Lower lobe of right lung (tissue), 2 donors: ENCODE data around the gene ENTHD1. TPM values are rescaled to one million over a fixed set of nuclear protein-coding genes. Genes with fewer than 3 reads are reported as not detected.

Experiments used
- ATAC-seq, 2 donors: fragments of 200-7000 bp; cut with Tn5 transposase; one replicate each; pipeline ENCODE4 v1.9.1; 2020 to 2022; ENCODE audit warnings: mild to moderate bottlenecking in 2 of 2, moderate library complexity in 2 of 2
- DNase-seq: peaks from one replicate; pipeline ENCODE4 v3.0.0-alpha.2; 2020
- H3K27ac ChIP-seq: fragments of 200-600 bp; one replicate; pipeline ENCODE4 v1.8.0; 2022
- H3K27me3 ChIP-seq: fragments of 200-600 bp; one replicate; pipeline ENCODE4 v1.8.0; 2022; ENCODE audit warnings: low read depth
- H3K36me3 ChIP-seq: fragments of 200-600 bp; one replicate; pipeline ENCODE4 v1.8.0; 2022; ENCODE audit warnings: mild to moderate bottlenecking
- H3K4me1 ChIP-seq: fragments of 200-600 bp; one replicate; pipeline ENCODE4 v1.8.0; 2022
- H3K4me3 ChIP-seq: fragments of 200-600 bp; one replicate; pipeline ENCODE4 v1.8.0; 2022; ENCODE audit warnings: mild to moderate bottlenecking
- H3K9me3 ChIP-seq: fragments of 200-600 bp; one replicate; pipeline ENCODE4 v1.8.0; 2022
- intact Hi-C: fragments of 100-400 bp; cut with DNase I; formaldehyde crosslinking; loops from one replicate; pipeline ENCODE4 v1.11.0; 2022
- total RNA-seq: library from RNA; stranded (reverse); fragmentation: NEBNext Ultra II Directional; extraction: Animal tissue kit (Norgen Biotek cat#: 25700); gene quantifications from one replicate; pipeline ENCODE4 v1.2.1, GENCODE V29; 2021
- TF ChIP-seq, protein P1 (sequence below): fragments of 200-600 bp; IDR thresholded peaks from one replicate; pipeline ENCODE4 v1.8.0; 2022; ENCODE audit warnings: antibody characterized with exemption, mild to moderate bottlenecking
- donor health status: DM: no; HTN: yes; CAD: no; lungs with severe emphysema.

ENTHD1 gene
- total RNA-seq, 1 donor from 2014 or later, result not detected

- no peak for ATAC-seq
- H3K27me3 ChIP-seq, result no peaks in the 10 kb centered on the region
- intact Hi-C loops, result no loop called here
Measured at GRCh38 chr22:39765046-39765445, 128.5 kb downstream of the ENTHD1 start.

DNA sequence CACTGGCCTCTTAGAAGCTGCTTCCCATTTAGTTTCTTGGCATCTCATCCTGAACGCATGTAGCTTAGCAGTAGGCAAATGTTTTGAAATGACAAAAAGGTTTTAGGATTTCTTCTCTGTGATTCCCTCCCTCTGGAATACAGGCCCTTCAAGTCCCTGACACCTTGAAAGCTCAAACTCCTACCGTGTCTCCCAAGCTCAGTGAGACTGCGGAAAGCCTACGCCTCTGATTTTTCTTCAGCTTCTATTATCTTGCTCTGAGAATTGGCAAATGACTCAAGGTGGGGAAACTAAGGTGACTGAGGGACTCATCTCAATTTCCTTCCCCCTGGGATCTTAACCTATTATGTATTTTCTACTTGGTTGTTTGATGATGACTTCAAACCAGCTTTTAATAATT is 130.3 kb downstream of the ENTHD1 start:
- Histone ChIP-seq H3K36me3 (no peaks in the 10 kb centered on the region), H3K4me3 (no peak overlapping the region), H3K27ac (no peak overlapping the region), H3K4me1 (no peaks in the 10 kb centered on the region), H3K9me3 (no peaks in the 10 kb centered on the region), H3K27me3 (no peaks in the 10 kb centered on the region)
- intact Hi-C loops, result no loop called here
- DNase-seq, result no peak
- TF ChIP-seq, protein P1, sequence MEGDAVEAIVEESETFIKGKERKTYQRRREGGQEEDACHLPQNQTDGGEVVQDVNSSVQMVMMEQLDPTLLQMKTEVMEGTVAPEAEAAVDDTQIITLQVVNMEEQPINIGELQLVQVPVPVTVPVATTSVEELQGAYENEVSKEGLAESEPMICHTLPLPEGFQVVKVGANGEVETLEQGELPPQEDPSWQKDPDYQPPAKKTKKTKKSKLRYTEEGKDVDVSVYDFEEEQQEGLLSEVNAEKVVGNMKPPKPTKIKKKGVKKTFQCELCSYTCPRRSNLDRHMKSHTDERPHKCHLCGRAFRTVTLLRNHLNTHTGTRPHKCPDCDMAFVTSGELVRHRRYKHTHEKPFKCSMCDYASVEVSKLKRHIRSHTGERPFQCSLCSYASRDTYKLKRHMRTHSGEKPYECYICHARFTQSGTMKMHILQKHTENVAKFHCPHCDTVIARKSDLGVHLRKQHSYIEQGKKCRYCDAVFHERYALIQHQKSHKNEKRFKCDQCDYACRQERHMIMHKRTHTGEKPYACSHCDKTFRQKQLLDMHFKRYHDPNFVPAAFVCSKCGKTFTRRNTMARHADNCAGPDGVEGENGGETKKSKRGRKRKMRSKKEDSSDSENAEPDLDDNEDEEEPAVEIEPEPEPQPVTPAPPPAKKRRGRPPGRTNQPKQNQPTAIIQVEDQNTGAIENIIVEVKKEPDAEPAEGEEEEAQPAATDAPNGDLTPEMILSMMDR, result no peak
- no peak for ATAC-seq

More at GRCh38 chr22:39765046-39765445, 128.5 kb downstream of the ENTHD1 start:
- Histone ChIP-seq H3K36me3 (no peaks in the 10 kb centered on the region), H3K4me1 (no peaks in the 10 kb centered on the region), H3K4me3 (no peak overlapping the region), H3K9me3 (no peaks in the 10 kb centered on the region), H3K27ac (no peak overlapping the region)
- TF ChIP-seq, protein P1, result no peak
- DNase-seq, result no peak

DNA sequence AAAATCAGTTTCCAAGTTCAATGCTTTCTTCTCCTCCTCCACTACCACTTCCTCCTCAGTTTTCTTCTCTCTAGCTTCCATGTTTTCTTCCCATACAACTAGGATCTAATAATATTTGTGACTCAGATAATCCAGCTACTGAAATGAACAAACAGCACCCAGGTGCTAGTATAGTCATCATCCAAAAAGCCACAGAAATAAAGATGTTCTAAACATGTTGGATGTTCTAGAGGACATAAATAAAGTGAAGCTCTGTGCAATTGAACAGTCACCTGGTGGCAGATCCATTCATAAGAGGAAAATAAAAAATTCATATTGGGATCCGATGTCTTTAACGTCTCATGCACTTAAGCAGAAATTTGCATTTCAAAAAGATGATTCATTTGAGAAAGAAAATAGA is 142.8 kb downstream of the ENTHD1 start:
- Histone ChIP-seq H3K4me1 (no peaks in the 10 kb centered on the region), H3K27ac (no peak overlapping the region), H3K4me3 (no peak overlapping the region), H3K27me3 (peaks cover 8% of the 10 kb centered on the region), H3K36me3 (no peaks in the 10 kb centered on the region), H3K9me3 (no peaks in the 10 kb centered on the region)
- ATAC-seq, result no peak
- TF ChIP-seq, protein P1, result no peak
- intact Hi-C loops, result no loop called here
- DNase-seq, result no peak

- TF ChIP-seq, protein P1, result no peak
- no peak overlapping the region for H3K4me3 ChIP-seq
- H3K36me3 ChIP-seq, result no peaks in the 10 kb centered on the region
- H3K27ac ChIP-seq, result no peak overlapping the region
- intact Hi-C loops, result no loop called here
- H3K9me3 ChIP-seq, result no peaks in the 10 kb centered on the region
- no peak for DNase-seq
- no peaks in the 10 kb centered on the region for H3K4me1 ChIP-seq
- ATAC-seq, result no peak
- peaks cover 1% of the 10 kb centered on the region for H3K27me3 ChIP-seq
Measured at GRCh38 chr22:39748877-39749276, 144.7 kb downstream of the ENTHD1 start.

DNA sequence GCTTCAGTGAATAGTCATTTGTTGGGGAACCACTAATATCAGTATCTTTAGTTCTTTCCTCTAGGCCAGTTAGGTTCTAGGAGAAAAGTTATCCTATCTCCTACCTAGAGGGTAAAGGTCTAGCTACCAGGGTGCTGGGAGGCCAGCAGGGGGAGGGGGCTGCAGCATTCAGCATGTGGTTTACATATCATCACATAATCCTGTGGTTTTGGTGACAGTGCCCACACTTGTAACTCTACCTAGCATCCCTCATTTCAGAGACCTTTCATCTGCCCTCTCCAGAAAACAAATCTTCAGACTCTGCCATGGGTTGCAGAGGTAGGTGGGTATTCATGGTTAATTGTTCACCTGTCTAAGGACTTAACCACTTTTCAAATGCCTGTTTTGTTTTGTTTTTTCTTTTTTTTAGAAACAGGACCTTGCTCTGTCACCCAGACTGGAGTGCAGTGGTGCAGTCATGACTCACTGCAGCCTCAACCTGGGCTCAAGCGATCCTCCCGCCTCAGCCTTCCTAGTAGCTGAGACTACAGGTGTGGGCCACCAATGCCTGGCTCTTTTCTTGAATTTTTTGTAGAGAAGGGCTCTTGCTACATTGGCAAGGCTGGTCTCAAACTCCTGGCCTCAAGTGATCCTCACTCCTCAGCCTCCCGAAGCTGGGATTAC is 146.8 kb downstream of the ENTHD1 start:
- no peaks in the 10 kb centered on the region for H3K27me3 ChIP-seq
- H3K4me1 ChIP-seq, result no peaks in the 10 kb centered on the region
- no peaks in the 10 kb centered on the region for H3K36me3 ChIP-seq
- TF ChIP-seq, protein P1, result no peak
- H3K27ac ChIP-seq, result no peak overlapping the region
- ATAC-seq, result no peak
- no peaks in the 10 kb centered on the region for H3K9me3 ChIP-seq
- no peak for DNase-seq
- no peak overlapping the region for H3K4me3 ChIP-seq
- intact Hi-C loops, result no loop called here
